H1 (cell line): Measurements from ENCODE around the gene OR4D11.

ENCODE experiments used
- ATF3 ChIP-seq: IDR thresholded peaks from 2 replicates; pipeline ENCODE4 v1.6.1; 2011; ENCODE audit warnings: low read depth, mild to moderate bottlenecking, low read length; ENCODE audit not compliant: insufficient read depth
- E2F6 ChIP-seq: IDR thresholded peaks from 2 replicates; pipeline ENCODE4 v1.6.1; 2012; ENCODE audit warnings: inconsistent platforms
- EP300 ChIP-seq, 2 experiments: IDR thresholded peaks; 1 replicate in 1 of 2; 2 replicates in 1 of 2; pipeline ENCODE4 v1.6.1; 2011 to 2012; ENCODE audit warnings: low read depth in 2 of 2, low read length in 2 of 2, mild to moderate bottlenecking in 2 of 2, borderline replicate concordance in 1 of 2, inconsistent platforms in 1 of 2, moderate library complexity in 1 of 2
- MAX ChIP-seq: IDR thresholded peaks from 2 replicates; pipeline ENCODE4 v1.6.1; 2012; ENCODE audit warnings: inconsistent platforms
- POLR2A ChIP-seq, 2 experiments: IDR thresholded peaks; 1 replicate in 1 of 2; 2 replicates in 1 of 2; pipeline ENCODE4 v1.6.1; 2011; ENCODE audit warnings: low read depth in 2 of 2, low read length in 2 of 2, mild to moderate bottlenecking in 2 of 2; ENCODE audit errors: control extremely low read depth in 1 of 2
- RAD21 ChIP-seq, 2 experiments: IDR thresholded peaks in 1 of 2; conservative IDR thresholded peaks in 1 of 2; 2 replicates each; pipeline ENCODE4 v1.6.1; 2011; ENCODE audit warnings: low read depth in 2 of 2, low read length in 2 of 2, improper control_type of control experiment in 1 of 2, inconsistent platforms in 1 of 2, mild to moderate bottlenecking in 1 of 2, moderate library complexity in 1 of 2
- RNF2 ChIP-seq: fragments of 200-900, 300-1000 bp; sonication (generic); IDR thresholded peaks from 2 replicates; pipeline ENCODE4 v1.7.1; 2016; ENCODE audit warnings: borderline replicate concordance, low read depth, mild to moderate bottlenecking, antibody characterized with exemption, low read length; ENCODE audit not compliant: poor library complexity, severe bottlenecking; ENCODE audit errors: missing control alignments
- ZNF274 ChIP-seq: IDR thresholded peaks from 2 replicates; pipeline ENCODE4 v1.7.0; 2012; ENCODE audit warnings: low read length, borderline replicate concordance; ENCODE audit errors: extremely low read depth
- TF ChIP-seq, protein P1 (sequence below), 3 experiments: IDR thresholded peaks; 1 replicate in 2 of 3; 2 replicates in 1 of 3; pipeline versions ENCODE4 v1.5.1 to v1.6.1; 2011; ENCODE audit warnings: low read length in 3 of 3, mild to moderate bottlenecking in 3 of 3, inconsistent platforms in 2 of 3, low read depth in 1 of 3, moderate library complexity in 1 of 3; ENCODE audit not compliant: insufficient read depth in 1 of 3; ENCODE audit errors: control extremely low read depth in 1 of 3

DNA sequence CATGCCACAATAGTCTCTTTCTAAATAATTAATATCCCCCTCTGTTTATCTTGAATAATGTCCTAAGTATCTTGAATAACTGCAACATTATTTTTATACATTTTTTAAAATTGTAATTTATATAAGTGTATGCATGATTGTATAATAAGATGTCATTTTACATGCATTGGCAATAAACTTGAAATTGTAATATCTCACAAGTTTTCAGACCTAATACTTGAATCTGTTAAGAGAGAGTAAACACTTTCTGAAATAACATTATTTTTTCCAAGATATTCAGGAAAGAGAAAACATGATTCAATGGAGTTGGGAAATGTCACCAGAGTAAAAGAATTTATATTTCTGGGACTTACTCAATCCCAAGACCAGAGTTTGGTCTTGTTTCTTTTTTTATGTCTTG, at the start of gene OR4D11:
- no peak for TF ChIP-seq ZNF274
- TF ChIP-seq, protein P1, sequence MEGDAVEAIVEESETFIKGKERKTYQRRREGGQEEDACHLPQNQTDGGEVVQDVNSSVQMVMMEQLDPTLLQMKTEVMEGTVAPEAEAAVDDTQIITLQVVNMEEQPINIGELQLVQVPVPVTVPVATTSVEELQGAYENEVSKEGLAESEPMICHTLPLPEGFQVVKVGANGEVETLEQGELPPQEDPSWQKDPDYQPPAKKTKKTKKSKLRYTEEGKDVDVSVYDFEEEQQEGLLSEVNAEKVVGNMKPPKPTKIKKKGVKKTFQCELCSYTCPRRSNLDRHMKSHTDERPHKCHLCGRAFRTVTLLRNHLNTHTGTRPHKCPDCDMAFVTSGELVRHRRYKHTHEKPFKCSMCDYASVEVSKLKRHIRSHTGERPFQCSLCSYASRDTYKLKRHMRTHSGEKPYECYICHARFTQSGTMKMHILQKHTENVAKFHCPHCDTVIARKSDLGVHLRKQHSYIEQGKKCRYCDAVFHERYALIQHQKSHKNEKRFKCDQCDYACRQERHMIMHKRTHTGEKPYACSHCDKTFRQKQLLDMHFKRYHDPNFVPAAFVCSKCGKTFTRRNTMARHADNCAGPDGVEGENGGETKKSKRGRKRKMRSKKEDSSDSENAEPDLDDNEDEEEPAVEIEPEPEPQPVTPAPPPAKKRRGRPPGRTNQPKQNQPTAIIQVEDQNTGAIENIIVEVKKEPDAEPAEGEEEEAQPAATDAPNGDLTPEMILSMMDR (IDR thresholded peaks at IDR 0.05; ENCODE audit: control extremely low read depth in 1 of 3, insufficient read depth in 1 of 3, low read depth in 1 of 3, low read length in 3 of 3) = no peak
- no peak for TF ChIP-seq EP300 (IDR thresholded peaks at IDR 0.05; ENCODE audit: borderline replicate concordance in 1 of 2, low read depth in 2 of 2, low read length in 2 of 2)
- TF ChIP-seq MAX = no peak
- TF ChIP-seq RNF2 = no peak
- TF ChIP-seq POLR2A (IDR thresholded peaks at IDR 0.05; ENCODE audit: control extremely low read depth in 1 of 2, low read depth in 2 of 2, low read length in 2 of 2) = no peak
- TF ChIP-seq E2F6 = no peak
- no peak for TF ChIP-seq ATF3
- no peak for TF ChIP-seq RAD21 (IDR thresholded peaks at IDR 0.05 in 1 of 2, conservative IDR thresholded peaks at IDR 0.05 in 1 of 2; ENCODE audit: low read depth in 2 of 2, low read length in 2 of 2)
